Cardiac fibroblast (primary cell): ENCODE data around the gene USB1.

ENCODE experiments used
- DNase-seq, 2 donors: peaks; one replicate each; pipeline versions ENCODE4 v3.0.0 to v3.0.0-alpha.2; 2010; ENCODE audit warnings: low read depth in 2 of 2
- H3K4me3 ChIP-seq, 2 donors: replicated peaks in 1 of 2; 1 replicate in 1 of 2; 2 replicates in 1 of 2; pipeline ENCODE4 v1.5.1; 2011; ENCODE audit warnings: low read depth in 2 of 2, low read length in 2 of 2, mild to moderate bottlenecking in 2 of 2, moderate library complexity in 1 of 2
- TF ChIP-seq, protein P1 (sequence below): IDR thresholded peaks from one replicate; pipeline ENCODE4 v1.5.1; 2011; ENCODE audit warnings: low read depth, mild to moderate bottlenecking, low read length, inconsistent platforms

USB1 gene

DNA sequence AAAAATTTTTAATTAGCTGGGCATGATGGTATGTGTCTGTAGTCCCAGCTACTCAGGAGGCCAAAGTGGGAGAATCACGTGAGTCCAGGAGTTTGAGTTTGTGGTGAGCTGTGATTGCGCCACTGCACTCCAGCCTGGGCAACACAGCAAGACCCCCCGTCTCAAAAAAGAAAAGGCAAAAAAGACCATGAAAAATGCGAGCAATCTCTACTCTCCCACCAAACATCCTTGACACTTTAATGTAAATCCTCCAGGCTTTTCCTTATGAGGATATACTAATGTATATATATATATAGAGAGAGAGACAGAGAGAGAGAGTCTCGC, 52.4 kb downstream of the USB1 start:
- no peak for DNase-seq
- TF ChIP-seq, protein P1, sequence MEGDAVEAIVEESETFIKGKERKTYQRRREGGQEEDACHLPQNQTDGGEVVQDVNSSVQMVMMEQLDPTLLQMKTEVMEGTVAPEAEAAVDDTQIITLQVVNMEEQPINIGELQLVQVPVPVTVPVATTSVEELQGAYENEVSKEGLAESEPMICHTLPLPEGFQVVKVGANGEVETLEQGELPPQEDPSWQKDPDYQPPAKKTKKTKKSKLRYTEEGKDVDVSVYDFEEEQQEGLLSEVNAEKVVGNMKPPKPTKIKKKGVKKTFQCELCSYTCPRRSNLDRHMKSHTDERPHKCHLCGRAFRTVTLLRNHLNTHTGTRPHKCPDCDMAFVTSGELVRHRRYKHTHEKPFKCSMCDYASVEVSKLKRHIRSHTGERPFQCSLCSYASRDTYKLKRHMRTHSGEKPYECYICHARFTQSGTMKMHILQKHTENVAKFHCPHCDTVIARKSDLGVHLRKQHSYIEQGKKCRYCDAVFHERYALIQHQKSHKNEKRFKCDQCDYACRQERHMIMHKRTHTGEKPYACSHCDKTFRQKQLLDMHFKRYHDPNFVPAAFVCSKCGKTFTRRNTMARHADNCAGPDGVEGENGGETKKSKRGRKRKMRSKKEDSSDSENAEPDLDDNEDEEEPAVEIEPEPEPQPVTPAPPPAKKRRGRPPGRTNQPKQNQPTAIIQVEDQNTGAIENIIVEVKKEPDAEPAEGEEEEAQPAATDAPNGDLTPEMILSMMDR: no peak
- H3K4me3 ChIP-seq: no peak overlapping the region

DNA sequence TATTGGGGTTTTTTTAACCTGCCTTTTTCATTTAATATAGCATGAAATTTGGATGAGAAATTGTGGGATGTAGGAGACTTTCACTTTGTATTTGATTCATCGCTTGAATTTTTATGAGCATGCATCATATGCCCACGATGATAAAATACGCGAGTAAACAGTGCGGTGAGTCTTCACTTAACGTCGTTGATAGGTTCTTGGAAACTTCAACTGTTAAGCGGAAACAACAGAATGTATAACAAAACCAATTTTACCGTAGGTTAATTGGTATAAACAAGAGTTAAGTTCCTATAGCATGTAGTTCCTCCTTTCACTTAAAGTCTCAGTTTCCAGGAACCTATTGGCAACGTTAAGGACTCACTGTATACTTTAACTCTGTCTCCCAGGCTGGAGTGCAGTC, 53.1 kb downstream of the USB1 start:
- H3K4me3 ChIP-seq: no peak overlapping the region
- TF ChIP-seq, protein P1: no peak
- no peak for DNase-seq

DNA sequence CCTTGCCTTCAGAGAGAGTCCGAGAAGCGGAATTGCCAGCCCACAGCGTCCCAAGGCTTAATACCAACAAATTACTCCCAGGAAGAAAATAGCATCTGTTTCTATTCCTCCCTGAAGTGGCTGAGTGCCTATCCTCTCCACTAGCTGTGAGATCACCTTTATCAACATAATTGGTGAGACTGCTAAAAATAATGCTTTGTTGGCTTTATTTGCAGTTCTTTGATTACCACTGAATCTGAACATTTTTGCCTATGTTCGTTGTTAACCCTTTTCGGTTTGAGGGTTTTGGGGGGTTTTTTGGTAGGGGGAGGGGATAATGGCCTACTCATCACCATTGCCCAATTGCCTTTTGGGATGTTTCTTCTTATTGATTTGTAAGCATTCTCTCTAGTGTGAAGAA, 55.4 kb downstream of the USB1 start:
- no peak for DNase-seq
- no peak overlapping the region for H3K4me3 ChIP-seq
- TF ChIP-seq, protein P1: no peak

DNA sequence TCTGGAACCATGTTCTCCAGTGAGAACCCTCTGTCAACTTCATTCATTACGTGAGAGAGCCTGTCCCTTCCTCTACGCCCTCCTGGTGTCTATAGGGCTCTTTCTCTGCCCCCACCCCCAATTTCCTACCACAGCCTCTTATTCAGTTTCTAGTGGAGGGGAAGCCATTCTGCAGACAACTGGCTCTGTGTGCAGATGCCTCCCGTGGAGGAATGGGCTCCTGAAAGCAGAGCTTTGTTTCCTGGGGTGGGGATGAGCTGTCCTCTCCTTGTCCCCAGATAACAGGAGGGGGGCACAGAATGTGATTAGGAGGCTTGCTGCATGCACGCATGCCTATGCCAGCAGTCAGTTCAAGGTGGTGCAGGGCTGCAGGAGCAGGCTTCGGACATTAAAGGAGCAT, 55.9 kb downstream of the USB1 start:
- DNase-seq: no peak
- H3K4me3 ChIP-seq: no peak overlapping the region
- TF ChIP-seq, protein P1: no peak

DNA sequence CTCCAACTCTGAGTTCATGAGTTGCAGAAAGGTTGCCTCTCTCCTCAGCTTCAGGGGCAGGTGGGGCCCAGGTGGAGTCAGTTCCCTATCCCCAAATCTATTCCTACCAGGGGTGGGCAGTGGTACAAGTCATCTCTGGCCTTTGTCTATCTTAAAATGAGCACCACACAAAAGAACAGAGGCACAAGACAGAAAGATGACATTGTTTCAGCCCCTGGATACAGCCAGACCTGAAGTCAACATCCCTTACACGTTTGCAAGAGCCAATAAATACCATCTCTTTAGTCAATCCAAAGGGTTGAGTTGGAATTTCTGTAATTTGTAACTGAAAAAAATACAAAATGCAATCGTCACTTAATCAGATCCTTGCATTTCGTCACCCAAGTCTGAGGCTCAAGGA, 56.6 kb downstream of the USB1 start:
- no peak overlapping the region for H3K4me3 ChIP-seq
- TF ChIP-seq, protein P1: no peak
- no peak for DNase-seq

DNA sequence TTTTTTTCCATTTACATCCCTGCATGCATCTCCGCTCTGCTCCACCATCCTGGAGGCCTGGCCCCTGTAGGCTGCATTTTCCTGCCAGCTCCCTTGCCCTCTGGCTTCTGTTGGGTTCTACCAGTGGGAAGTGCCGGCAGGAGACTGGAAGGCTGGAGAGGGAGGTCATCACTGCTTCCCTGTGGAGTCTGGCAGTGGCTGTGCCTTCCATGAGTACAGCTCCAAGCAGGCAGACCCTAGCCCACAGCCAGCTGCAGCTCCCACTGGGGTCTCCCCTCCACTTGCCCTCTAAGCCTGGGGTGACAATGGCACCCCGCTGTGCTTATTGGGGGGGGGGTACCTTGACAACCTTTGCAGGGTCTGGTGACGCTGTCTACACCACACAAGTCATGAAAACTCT, 61.6 kb downstream of the USB1 start:
- TF ChIP-seq, protein P1: no peak
- no peak for DNase-seq
- no peak overlapping the region for H3K4me3 ChIP-seq

DNA sequence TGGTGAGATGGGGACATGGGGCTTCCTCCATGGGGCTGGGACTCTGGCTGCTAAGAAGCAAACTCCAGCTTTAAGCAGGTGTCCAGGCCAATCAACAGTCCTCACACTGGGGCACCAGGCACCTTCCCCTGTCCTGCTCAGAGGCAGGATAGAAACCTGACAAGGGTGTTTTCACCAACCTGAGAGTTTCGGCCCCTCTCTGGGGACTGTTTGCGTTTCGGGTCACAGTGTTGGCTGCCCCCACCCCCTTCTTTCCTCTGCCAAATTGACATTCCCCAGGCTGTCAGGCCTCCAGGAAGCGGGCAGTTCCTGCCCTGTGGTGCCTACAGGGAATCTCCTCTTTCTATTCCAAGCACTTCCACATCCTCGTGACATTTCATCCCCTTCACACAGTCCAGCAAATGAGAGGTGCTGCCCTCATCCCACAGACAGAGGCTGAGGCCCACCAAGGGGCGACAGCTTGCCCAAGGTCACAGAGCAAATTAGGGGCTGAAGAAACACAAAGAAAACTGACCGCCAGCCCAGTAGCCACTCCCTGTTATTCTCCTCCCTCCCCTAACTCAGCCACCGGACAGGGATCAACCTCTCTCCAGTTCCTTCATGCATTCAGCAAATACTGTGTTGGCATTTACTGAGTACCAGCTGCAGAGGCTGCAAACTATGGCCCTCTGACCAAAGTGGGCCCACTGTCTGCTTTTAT, 62.3 kb downstream of the USB1 start:
- TF ChIP-seq, protein P1: no peak
- H3K4me3 ChIP-seq: no peak overlapping the region
- no peak for DNase-seq
